ENCODE data around the gene EXOG. TPM values are rescaled to one million over a fixed set of nuclear protein-coding genes. Genes with fewer than 3 reads are reported as not detected.

EXOG gene
- polyA plus RNA-seq, 1 donor (not counting 4 experiments of a cell fraction or from before 2014, with no cell fraction given), result 10.3 TPM

- dilution Hi-C loops (cut with MboI; ENCODE audit: extremely low pct_ligation_motif_present, low sequenced_read_pairs), result no loop called here
- no peak overlapping the region for H3K27ac ChIP-seq (ENCODE audit: control insufficient read depth, insufficient read depth, low read length)
- peaks cover 7% of the 10 kb centered on the region for H3K27me3 ChIP-seq (ENCODE audit: control insufficient read depth, extremely low read depth, insufficient read depth, low read length)
- no peaks in the 10 kb centered on the region for H3K79me2 ChIP-seq (ENCODE audit: control insufficient read depth, insufficient read depth, low read length)
- TF ChIP-seq EZH2 (IDR thresholded peaks at IDR 0.05; ENCODE audit: low read length), result no peak
- TF ChIP-seq, protein P1, sequence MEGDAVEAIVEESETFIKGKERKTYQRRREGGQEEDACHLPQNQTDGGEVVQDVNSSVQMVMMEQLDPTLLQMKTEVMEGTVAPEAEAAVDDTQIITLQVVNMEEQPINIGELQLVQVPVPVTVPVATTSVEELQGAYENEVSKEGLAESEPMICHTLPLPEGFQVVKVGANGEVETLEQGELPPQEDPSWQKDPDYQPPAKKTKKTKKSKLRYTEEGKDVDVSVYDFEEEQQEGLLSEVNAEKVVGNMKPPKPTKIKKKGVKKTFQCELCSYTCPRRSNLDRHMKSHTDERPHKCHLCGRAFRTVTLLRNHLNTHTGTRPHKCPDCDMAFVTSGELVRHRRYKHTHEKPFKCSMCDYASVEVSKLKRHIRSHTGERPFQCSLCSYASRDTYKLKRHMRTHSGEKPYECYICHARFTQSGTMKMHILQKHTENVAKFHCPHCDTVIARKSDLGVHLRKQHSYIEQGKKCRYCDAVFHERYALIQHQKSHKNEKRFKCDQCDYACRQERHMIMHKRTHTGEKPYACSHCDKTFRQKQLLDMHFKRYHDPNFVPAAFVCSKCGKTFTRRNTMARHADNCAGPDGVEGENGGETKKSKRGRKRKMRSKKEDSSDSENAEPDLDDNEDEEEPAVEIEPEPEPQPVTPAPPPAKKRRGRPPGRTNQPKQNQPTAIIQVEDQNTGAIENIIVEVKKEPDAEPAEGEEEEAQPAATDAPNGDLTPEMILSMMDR (optimal IDR thresholded peaks at IDR 0.05 in 1 of 3, IDR thresholded peaks at IDR 0.05 in 1 of 3, conservative IDR thresholded peaks at IDR 0.05 in 1 of 3; ENCODE audit: extremely low read depth in 1 of 3, insufficient read depth in 2 of 3, low read length in 3 of 3), result no peak
- no peak overlapping the region for H2AFZ ChIP-seq (ENCODE audit: control insufficient read depth, low read length)
- H3K36me3 ChIP-seq (ENCODE audit: control insufficient read depth in 2 of 2, extremely low read depth in 1 of 2, insufficient read depth in 2 of 2, low read length in 2 of 2), result no peaks in the 10 kb centered on the region
- no peaks in the 10 kb centered on the region for H3K9me1 ChIP-seq (ENCODE audit: control insufficient read depth, extremely low read depth, insufficient read depth, low read length)
- H3K9me3 ChIP-seq (ENCODE audit: control insufficient read depth, low read depth, low read length), result no peaks in the 10 kb centered on the region
- DNase-seq (ENCODE audit: low read depth, low spot score) (no peak), FAIRE-seq (no peak)
- H3K9ac ChIP-seq (ENCODE audit: control insufficient read depth, extremely low read depth, insufficient read depth, low read length), result no peak overlapping the region
- no peaks in the 10 kb centered on the region for H3K4me1 ChIP-seq (ENCODE audit: control insufficient read depth, extremely low read depth, insufficient read depth, low read length)
- no peak overlapping the region for H3K4me3 ChIP-seq (ENCODE audit: control insufficient read depth in 2 of 3, extremely low read depth in 1 of 3, insufficient read depth in 2 of 3, low read depth in 1 of 3, low read length in 3 of 3)
- H4K20me1 ChIP-seq (ENCODE audit: control insufficient read depth, extremely low read depth, insufficient read depth, low read length), result no peaks in the 10 kb centered on the region
- no peak overlapping the region for H3K4me2 ChIP-seq (ENCODE audit: control insufficient read depth, extremely low read depth, insufficient read depth, low read depth, low read length)
These were observed 79.2 kb downstream of the EXOG start for GRCh38 chr3:38575279-38575843.

Small RNA genes within 50 kb of the gene (small RNA-seq; reads per million reads assigned to genes)
- gene RF00019 (ENCODE audit: insufficient read length in 3 of 3, low read depth in 3 of 3, low replicate concordance in 1 of 3), result 0 reads per million in 3 experiments

Other genes with a start within 250 kb of the EXOG start
- 0.09 to 0.54 TPM (median 0.25 TPM) in 3 replicates for gene SLC22A13, start 230.5 kb upstream of the EXOG start, polyA plus RNA-seq
- 0.08 to 0.37 TPM (median 0.20 TPM) in 3 replicates for gene SLC22A14, start 214.0 kb upstream of the EXOG start, polyA plus RNA-seq
- 1.1 to 1.8 TPM (median 1.8 TPM) in 3 replicates for gene XYLB, start 149.6 kb upstream of the EXOG start, polyA plus RNA-seq
- 0.37 to 0.71 TPM (median 0.46 TPM) in 3 replicates for gene ACVR2B, start 42.5 kb upstream of the EXOG start, polyA plus RNA-seq
- 0.06 to 0.26 TPM (median 0.24 TPM) in 3 replicates for gene SCN5A, start 153.3 kb downstream of the EXOG start, polyA plus RNA-seq